Measurements from ENCODE around the gene TPP1.

Gene TPP1

DNA sequence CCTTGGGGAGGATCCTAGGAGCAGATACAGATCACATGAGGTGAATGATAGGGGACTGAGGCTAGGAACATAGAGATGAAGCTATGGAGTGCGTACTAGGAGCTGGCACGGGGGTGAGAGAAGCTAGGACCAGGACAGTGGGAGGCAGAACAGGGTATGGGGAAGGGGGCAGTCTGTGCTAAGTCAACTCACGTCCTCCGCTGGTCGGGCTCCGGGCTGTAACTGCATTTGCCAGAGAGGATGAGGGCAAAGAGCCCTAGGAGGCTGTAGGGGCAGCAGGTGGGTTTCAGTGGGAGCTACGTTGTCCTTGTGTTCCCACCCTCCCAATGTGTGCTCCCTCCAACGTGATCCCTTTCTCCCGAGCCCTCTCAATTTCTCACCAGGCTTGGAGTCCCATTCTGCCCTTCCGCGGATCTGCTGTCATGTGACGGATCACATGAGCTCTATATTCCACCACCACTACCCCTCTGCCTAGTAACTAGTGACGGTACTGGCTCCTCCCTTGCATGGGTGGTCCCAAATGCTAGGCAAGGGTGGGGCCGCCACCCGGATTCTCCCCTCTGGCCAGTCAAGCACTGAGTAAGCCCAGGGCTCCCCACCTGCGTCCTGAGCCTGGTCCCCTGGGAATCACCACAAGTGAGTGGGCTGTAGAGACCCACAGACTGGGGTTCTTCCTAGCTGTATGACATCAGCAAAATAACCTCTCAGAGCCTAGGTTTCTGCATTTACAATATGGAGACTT is at the start of gene TPP1:
TPP1 (minus strand) TSS at position 419 of the 742 bp plus-strand sequence; CDS start at position 397, 22 bp downstream.
- peak; percentile 90 for DNase-seq (ENCODE audit: low spot score)

GRCh38 chr11:6667733-6668374 is 48.6 kb upstream of the TPP1 start:
- DNase-seq (ENCODE audit: low spot score): peak; percentile 27

GRCh38 chr11:6666302-6667183 is 47.3 kb upstream of the TPP1 start:
- DNase-seq (ENCODE audit: low spot score): no peak

GRCh38 chr11:6664551-6664950 is 45.3 kb upstream of the TPP1 start:
- no peak for DNase-seq (ENCODE audit: low spot score)

DNA sequence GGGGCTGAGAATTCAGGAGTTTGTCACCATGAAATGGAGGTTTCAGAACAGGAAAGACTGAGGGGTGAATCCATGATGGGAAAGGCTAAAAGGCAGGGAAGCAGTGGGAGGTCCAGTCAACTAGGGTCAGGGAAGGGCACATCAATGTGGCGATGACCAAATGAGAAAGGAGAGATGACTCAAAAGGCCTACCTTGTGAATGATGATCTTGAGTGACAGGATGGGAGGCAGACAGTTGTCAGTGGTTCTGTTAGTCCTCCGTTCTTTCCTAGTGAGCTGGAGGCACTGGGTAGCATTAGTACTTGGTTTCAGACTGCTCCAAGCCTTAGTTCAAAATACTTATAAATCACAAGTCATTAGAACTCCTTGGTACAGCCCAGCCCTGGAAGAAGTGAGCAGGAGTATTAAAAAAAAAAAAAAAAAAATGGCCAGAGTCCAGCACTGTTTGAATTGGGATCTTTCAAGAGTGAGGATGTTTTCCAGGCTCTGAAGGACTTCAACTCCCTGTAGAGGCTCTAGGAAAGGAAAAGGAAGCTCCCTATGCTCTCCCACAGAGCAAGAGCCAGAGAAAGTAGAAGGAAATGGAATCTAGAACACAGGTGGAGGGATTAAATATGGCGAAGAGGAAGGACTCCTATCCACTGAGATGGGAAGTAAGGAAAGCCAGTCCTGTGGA is 44.7 kb upstream of the TPP1 start:
- no peak for DNase-seq (ENCODE audit: low spot score)

DNA sequence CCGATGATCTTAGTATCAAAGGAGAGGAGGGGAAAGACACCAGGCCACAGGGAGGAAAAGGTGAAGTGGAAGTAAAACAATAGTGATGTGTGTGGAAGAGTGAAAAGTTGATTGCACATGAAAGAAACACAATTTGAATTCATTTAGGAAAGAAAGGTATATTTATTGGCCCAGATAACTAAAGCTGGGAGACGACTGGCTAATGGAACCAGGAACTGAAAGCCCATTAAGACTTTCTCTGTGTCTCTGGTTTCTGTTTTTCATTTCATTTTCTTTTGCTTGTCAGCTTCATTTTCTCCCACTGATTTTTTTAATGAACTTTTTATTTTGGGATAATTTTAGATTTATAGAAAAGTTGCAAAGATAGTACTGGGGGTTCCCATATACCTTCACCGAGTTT is 41.5 kb upstream of the TPP1 start:
- DNase-seq (ENCODE audit: low spot score): no peak

DNA sequence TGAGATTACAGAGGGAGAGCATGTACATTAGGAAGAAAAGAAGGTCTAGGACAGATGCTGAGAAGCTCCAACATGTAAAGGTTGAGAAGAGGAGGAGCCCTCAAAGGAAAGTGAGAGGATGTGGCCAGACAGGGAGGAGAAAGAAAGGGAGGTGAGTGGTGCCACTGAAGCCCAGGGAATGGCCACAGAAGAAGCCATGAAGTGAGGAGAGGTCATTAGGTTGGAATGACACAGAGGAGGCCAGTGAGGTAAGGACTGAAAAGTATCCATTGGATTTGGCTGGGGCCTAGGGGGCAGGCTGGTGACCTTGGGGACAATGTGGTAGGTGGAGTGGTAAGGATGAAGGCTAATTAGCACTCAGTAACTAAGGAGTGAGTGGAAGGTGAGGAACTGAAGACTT is 39.4 kb upstream of the TPP1 start:
- no peak for DNase-seq (ENCODE audit: low spot score)

GRCh38 chr11:6657346-6657745 is 38.1 kb upstream of the TPP1 start:
- no peak for DNase-seq (ENCODE audit: low spot score)

- DNase-seq (ENCODE audit: low spot score): no peak
Observed at GRCh38 chr11:6656936-6657335, 37.7 kb upstream of the TPP1 start.

DNA sequence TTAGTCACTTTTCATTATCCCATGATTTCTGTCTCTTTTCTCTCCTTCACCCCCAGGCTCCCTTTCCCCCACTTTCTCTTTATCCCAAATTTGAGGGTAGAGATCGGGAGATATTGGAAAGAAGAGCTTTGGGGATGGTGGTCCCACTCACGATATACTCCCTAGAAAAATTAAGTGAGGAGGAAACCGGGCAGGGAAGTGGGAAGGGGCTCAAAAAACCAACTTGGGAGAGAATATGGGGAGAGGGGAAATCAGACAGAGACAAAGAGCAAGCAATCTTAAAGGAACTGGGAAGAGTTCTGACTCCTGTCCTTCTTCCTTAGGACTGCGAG is 37.3 kb upstream of the TPP1 start:
- no peak for DNase-seq (ENCODE audit: low spot score)

DNA sequence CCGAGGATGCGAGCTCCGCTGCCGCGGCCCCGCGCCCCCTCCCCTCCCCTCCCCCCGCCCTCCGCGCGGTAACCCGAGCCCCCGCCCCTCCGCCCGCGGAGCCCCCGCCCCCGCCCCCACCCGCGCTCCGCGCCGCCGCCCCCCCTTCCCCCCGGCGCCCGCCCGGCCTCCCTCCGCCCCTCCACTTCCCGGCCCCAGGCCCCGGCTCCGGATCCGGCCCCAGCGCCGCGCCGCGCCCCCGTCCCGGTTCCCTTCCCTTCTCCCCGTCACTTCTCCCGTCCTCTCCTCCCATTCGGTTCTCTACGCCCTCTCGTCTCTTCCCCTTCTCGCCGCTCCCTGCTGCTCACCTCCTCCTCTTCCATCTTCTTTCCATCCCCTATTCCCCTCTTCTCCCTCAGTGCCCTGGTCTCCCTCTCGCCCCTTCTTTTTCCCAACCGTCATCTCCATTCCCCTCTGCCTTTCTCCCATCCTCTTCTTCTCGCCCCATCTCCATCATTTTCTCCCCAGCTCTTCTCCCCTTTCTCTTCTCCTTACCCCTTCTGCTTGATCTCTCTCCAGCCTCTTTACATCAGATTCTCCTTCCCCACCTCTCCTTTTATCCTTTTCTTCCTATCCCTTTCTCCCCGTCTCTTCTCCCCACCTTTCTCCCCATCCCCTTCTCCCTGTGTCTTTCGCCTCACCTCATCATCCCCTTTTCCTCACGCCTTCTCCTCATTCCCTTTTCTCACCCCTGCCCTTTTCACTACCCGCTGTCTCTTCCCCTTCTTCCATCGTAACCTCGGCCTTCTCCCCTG is 36.8 kb upstream of the TPP1 start, which contains the start of gene DCHS1:
DCHS1 (minus strand) TSS at position 20 of the 794 bp plus-strand sequence. CDS start 14,196 bp downstream, outside the sequence.
- DNase-seq (ENCODE audit: low spot score): no peak

- DNase-seq (ENCODE audit: low spot score): peak; percentile 4
Observed at GRCh38 chr11:6655020-6655789, 36.0 kb upstream of the TPP1 start.

GRCh38 chr11:6654281-6655019 is 35.2 kb upstream of the TPP1 start:
- no peak for DNase-seq (ENCODE audit: low spot score)

GRCh38 chr11:6653656-6654055 is 34.4 kb upstream of the TPP1 start:
- no peak for DNase-seq (ENCODE audit: low spot score)

GRCh38 chr11:6653097-6653496 is 33.9 kb upstream of the TPP1 start:
- no peak for DNase-seq (ENCODE audit: low spot score)

DNA sequence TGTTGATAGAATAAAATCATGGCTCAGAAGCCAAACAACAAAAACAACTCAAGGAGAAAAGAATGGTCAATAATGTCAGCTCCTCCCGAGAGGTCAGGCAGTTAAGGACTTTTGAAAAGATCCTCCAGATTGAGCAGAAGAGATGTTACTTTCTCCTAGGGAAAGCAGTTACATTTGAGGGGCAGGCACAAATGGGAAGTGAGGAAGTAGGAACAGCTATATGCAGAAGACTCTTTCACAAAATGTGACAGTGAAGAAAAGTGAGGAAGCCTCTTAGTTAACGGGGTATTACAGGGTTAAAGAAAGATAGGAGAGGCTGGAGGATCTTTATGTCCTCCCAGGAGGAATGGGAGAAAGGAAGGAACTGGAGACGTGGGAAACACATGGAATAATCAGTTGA is 33.0 kb upstream of the TPP1 start:
- no peak for DNase-seq (ENCODE audit: low spot score)

- no peak for DNase-seq (ENCODE audit: low spot score)
Observed at GRCh38 chr11:6650980-6651379, 31.8 kb upstream of the TPP1 start.

- DNase-seq (ENCODE audit: low spot score): no peak
Observed at GRCh38 chr11:6650104-6650503, 30.9 kb upstream of the TPP1 start.

- no peak for DNase-seq (ENCODE audit: low spot score)
Observed at GRCh38 chr11:6648501-6648900, 29.3 kb upstream of the TPP1 start.

DNA sequence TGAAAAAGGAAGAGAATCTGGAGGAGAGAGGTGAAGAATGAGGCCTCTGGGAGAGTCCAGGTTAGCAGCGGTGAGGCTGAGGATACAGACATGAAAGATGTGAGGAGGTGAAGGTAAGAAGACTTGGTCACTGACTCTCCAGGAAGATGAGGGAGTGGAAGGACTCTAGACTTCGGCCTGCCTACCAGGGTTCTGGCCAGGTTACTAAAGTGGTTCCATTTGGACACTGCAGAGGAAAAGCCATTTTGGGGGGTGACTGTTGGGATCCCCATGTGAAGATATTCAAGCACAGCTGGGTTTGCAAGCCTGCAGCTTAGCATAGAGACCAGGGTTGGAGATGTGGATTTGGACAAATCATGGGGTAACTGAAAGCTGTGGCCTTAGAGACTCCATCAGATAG is 28.6 kb upstream of the TPP1 start:
- no peak for DNase-seq (ENCODE audit: low spot score)

Measured in kidney tubule cell (primary cell).